ENCODE measurements around the gene ACIN1. TPM values are rescaled to one million over a fixed set of nuclear protein-coding genes. Genes with fewer than 3 reads are reported as not detected.

Gene ACIN1
- total and polyA plus RNA-seq, 9 of the 15 experiments (the other 6 are each of a cell fraction or from before 2014, with no cell fraction given): 5.0 to 196 (median 129) TPM

- H3K4me2 ChIP-seq (ENCODE audit: insufficient read depth, low read length): no peak overlapping the region
- peak; percentile 32 for ATAC-seq
- no peaks in the 10 kb centered on the region for H3K9me1 ChIP-seq (ENCODE audit: control insufficient read depth, insufficient read depth, low read length)
- intact Hi-C loops (cut with micrococcal nuclease): no loop called here
- H3K79me2 ChIP-seq (ENCODE audit: control insufficient read depth, insufficient read depth, low read length): peaks cover 28% of the 10 kb centered on the region
- no peak overlapping the region for H3K27ac ChIP-seq (ENCODE audit: extremely low read depth, low read depth, low read length)
- BruUV-seq (replicated peaks): no TSS peak
- 42% methylated on average over 6 of the region's 6 CpGs for WGBS (ENCODE audit: insufficient coverage, low coverage, missing lambda C conversion rate)
- peaks cover 26% of the 10 kb centered on the region; the same call in 2 of the 3 replicates for H3K36me3 ChIP-seq (ENCODE audit: control insufficient read depth, insufficient read depth, low read length)
- H3K4me3 ChIP-seq: no peak overlapping the region
- H3K9me3 ChIP-seq (replicated peaks; ENCODE audit: control insufficient read depth, insufficient read depth, low read depth, low read length): no peaks in the 10 kb centered on the region
- no peak overlapping the region for H2AFZ ChIP-seq (ENCODE audit: low read depth, low read length)
- H4K20me1 ChIP-seq (replicated peaks; ENCODE audit: control insufficient read depth, insufficient read depth, low read length): 0 out of 2 replicates have a peak, but pooled peaks cover 4% of the 10 kb centered on the region
- H3K9ac ChIP-seq (ENCODE audit: insufficient read depth in 1 of 2, low read depth in 2 of 2, low read length in 2 of 2): peak overlapping the region in 1 of 2 experiments; percentile 10; a peak in 1 of 4 replicates
- POLR2A ChIA-PET: interaction anchor here (0.6 to 1.2 kb wide), 5 partner anchors 9 to 18 kb away, joined by 3 to 4 read pairs (median 3); partner anchors contain the start of gene CEBPE
- H3K27me3 ChIP-seq (ENCODE audit: control insufficient read depth in 2 of 2, insufficient read depth in 2 of 2, low read length in 2 of 2): no peaks in the 10 kb centered on the region
- FAIRE-seq: no peak
- peaks cover 11 to 21% of the 10 kb centered on the region in 2 experiments; a peak in 3 of 5 replicates for H3K4me1 ChIP-seq (replicated peaks in 1 of 2; ENCODE audit: control insufficient read depth in 2 of 2, insufficient read depth in 2 of 2, low read length in 2 of 2)
- no peak for TF ChIP-seq JUN (IDR thresholded peaks at IDR 0.05; ENCODE audit: borderline replicate concordance, low read depth, low read length)
- no peak for TF ChIP-seq JUN (CRISPR knock-in tag; IDR thresholded peaks at IDR 0.05; ENCODE audit: borderline replicate concordance)
- TF ChIP-seq HOXB6 (CRISPR knock-in tag; IDR thresholded peaks at IDR 0.05; ENCODE audit: borderline replicate concordance): no peak
- no peak for TF ChIP-seq CHD1 (IDR thresholded peaks at IDR 0.05; ENCODE audit: low read length)
- in situ Hi-C loops (cut with MboI): no loop called here
- peak in 1 of 4 experiments; percentile 17 for DNase-seq (ENCODE audit: extremely low read depth in 1 of 4, low spot score in 3 of 4)
- CTCF ChIA-PET (ENCODE audit: low intra/inter-chr PET ratio): no interaction called here
Observed at GRCh38 chr14:23101213-23101970, 6.5 kb upstream of the ACIN1 start.

All from K562 (cell line).